GM15510 (cell line): ENCODE results near the gene B4GALT3.
A peak's percentile ranks its signal among the peaks of the same experiment; 100 is the strongest.

Experiments
- POLR2A ChIP-seq: IDR thresholded peaks from 3 replicates; pipeline ENCODE4 v1.6.1; 2011; ENCODE audit warnings: borderline replicate concordance; ENCODE audit not compliant: insufficient read length; ENCODE audit errors: extremely low read depth

B4GALT3 gene

GRCh38 chr1:161132410-161133219 lies 44.7 kb downstream of the B4GALT3 start, which contains the start of gene DEDD:
TSS of gene DEDD (minus strand) at chr1:161132667. CDS start at chr1:161124462, 8,205 bp downstream.
- peak; percentile 68 for TF ChIP-seq POLR2A

- TF ChIP-seq POLR2A = no peak
These were observed 45.5 kb downstream of the B4GALT3 start for GRCh38 chr1:161131523-161132409.

- no peak for TF ChIP-seq POLR2A
These were observed 47.0 kb downstream of the B4GALT3 start for GRCh38 chr1:161130266-161130665.

GRCh38 chr1:161128591-161129420 lies 48.5 kb downstream of the B4GALT3 start:
- TF ChIP-seq POLR2A = no peak

- no peak for TF ChIP-seq POLR2A
These were observed 49.7 kb downstream of the B4GALT3 start for GRCh38 chr1:161127649-161128048.

GRCh38 chr1:161122967-161123366 lies 54.3 kb downstream of the B4GALT3 start:
- no peak for TF ChIP-seq POLR2A

DNA sequence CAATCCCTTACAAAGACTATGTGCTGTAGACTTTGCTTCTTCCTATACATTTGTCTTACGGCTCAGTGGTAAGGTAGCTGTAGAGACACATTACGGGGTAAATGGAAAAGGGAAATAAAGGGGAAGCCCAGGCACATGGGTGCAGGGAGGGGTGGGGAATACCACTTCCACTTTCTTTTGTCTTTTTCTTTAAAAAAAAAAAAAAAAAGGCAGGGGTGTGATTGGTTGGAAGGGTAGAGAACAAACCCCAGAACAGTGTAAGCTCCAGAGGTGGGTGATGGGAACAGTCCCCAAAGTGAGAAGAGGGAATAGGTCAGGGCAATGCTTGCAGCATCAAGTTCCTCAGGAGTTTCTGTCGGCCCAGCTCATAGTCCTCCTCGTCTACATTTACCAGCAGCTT lies 55.5 kb downstream of the B4GALT3 start:
- no peak for TF ChIP-seq POLR2A
